ENCODE data around the gene OSBPL7. TPM values are rescaled to one million over a fixed set of nuclear protein-coding genes. Genes with fewer than 3 reads are reported as not detected.
A peak's percentile ranks its signal among the peaks of the same experiment; 100 is the strongest.

OSBPL7 gene, protein sequence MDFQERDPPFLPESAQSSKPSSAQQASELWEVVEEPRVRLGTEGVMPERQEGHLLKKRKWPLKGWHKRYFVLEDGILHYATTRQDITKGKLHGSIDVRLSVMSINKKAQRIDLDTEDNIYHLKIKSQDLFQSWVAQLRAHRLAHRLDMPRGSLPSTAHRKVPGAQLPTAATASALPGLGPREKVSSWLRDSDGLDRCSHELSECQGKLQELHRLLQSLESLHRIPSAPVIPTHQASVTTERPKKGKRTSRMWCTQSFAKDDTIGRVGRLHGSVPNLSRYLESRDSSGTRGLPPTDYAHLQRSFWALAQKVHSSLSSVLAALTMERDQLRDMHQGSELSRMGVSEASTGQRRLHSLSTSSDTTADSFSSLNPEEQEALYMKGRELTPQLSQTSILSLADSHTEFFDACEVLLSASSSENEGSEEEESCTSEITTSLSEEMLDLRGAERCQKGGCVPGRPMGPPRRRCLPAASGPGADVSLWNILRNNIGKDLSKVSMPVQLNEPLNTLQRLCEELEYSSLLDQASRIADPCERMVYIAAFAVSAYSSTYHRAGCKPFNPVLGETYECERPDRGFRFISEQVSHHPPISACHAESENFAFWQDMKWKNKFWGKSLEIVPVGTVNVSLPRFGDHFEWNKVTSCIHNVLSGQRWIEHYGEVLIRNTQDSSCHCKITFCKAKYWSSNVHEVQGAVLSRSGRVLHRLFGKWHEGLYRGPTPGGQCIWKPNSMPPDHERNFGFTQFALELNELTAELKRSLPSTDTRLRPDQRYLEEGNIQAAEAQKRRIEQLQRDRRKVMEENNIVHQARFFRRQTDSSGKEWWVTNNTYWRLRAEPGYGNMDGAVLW
- total RNA-seq (2012; rRNA removed) (4.7 and 5.2 TPM in 2 replicates), polyA plus RNA-seq (2012; rRNA removed) (14.5 and 16.3 TPM in 2 replicates), Bru-seq, nascent RNA (percentile 44 among the genes with signal in this experiment), BruChase-seq, experiment 1, labeled RNA remaining after a 6-hour chase (percentile 51 among the genes with signal in this experiment), BruChase-seq, experiment 2, labeled RNA remaining after a 2-hour chase (percentile 52 among the genes with signal in this experiment)
- 5.8 and 9.8 TPM in 2 replicates for polyA plus RNA-seq (2012; cell fraction: cytosol; rRNA removed)
- polyA plus RNA-seq (2012; cell fraction: nucleus; rRNA removed; ENCODE audit: low replicate concordance), result 73.8 and 152 TPM in 2 replicates
- long read RNA-seq, partial matches to known transcripts, result 4 of 11 reads
- long read RNA-seq, other reads (novel, unspliced or antisense), result 7 of 11 reads

DNA sequence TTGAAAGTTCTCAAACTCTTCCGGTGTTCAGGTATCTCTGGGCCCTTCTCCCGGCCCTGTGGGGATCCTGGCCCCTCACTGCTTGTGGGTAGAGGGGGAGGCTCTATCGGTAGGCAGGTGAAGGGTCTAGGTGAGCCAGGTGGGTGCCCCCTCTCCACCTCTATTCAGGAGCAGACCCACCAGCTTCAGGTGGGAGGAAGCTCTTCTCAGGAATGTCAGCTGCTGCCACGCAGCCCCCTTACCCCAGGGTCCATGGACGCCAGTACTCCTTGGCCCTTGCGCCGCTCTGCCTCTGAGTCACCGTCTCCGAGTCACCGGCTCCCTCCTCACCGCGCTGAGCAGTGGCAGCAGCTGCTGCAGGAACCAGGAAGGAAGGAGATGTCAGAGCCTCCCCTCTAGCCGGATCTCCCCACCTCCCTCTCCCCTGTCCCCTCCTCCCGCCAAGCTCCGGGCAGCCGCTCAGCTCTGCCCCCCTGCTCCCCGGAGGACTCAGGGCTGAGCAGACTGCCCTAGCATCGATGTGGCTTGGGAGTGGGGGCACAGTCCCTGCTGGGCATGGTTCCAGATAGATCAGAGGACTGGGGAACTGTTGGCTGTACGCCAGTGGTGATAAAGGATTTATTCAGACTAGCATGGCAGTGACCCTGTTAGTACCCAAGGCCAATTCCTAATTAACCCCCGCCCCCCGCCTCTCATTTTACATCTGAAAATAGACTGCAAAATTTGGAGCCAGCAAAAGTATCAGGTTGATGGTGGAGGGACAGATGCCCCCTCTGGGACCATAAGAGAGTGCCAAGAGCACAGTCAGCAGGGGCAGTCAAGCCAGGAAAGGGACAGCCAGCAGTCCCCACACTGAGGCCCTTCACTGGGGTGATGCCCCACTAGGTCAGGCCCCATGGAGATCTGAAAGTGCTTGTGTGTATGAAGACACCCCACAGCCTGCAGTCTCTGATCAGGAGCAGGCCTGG, at the start of gene OSBPL7:
TSS of gene OSBPL7 (minus strand) at position 371 of the 968 bp plus-strand sequence. CDS start 1,516 bp downstream, outside the sequence.
- peak; percentile 98 for ATAC-seq (ENCODE audit: low read depth)
- peak within 1 kb of the TSS; percentile 95 for H3K4me2 ChIP-seq (ENCODE audit: low read depth, low read length)
- peaks cover 11% of the 10 kb centered on the region; the same call in 1 of the 2 replicates for H3K4me1 ChIP-seq (ENCODE audit: control insufficient read depth, insufficient read depth, low read length)
- peaks cover 0 to 17% of the 10 kb centered on the region in 2 experiments; a peak in 1 of 4 replicates for H3K79me1 ChIP-seq (ENCODE audit: low read depth in 1 of 2, low read length in 2 of 2)
- H3K9me3 ChIP-seq (ENCODE audit: control insufficient read depth, insufficient read depth, low read length), result no peaks in the 10 kb centered on the region
- H3K27ac ChIP-seq (ENCODE audit: insufficient read depth, low read length), result no peak within 1 kb of the TSS; the same call in 1 of the 2 replicates
- no peaks in the 10 kb centered on the region for H4K20me1 ChIP-seq (ENCODE audit: insufficient read depth, low read length)
- H3K23ac ChIP-seq (ENCODE audit: low read depth, low read length), result no peak within 1 kb of the TSS; the same call in 1 of the 2 replicates
- no TSS peak for BruUV-seq (replicated peaks)
- H4K5ac ChIP-seq (ENCODE audit: low read depth, low read length), result peak within 1 kb of the TSS; percentile 92
- H3K4ac ChIP-seq (ENCODE audit: low read depth, low read length), result peak within 1 kb of the TSS; percentile 75
- WGBS, 2 experiments (ENCODE audit: extremely low coverage in 2 of 2, insufficient read length in 1 of 2), result 0% methylated on average over 2 of the region's 21 CpGs; no CpG with 5 or more reads in 1 of the 2 experiments
- peak within 1 kb of the TSS; percentile 92 for H3K14ac ChIP-seq (replicated peaks; ENCODE audit: low read depth, low read length)
- 0 out of 2 replicates have a peak, but pooled peaks cover 4% of the 10 kb centered on the region for H3K9me1 ChIP-seq (ENCODE audit: insufficient read depth, low read length)
- no peaks in the 10 kb centered on the region for H3K27me3 ChIP-seq (ENCODE audit: control insufficient read depth, insufficient read depth, low read length)
- no peak within 1 kb of the TSS for H2BK15ac ChIP-seq (ENCODE audit: low read depth, low read length)
- POLR2A ChIA-PET (ENCODE audit: unreplicated experiment), result interaction anchor here (1.6 kb wide), 1 partner anchor 10 kb away, joined by 7 read pairs; the partner anchor contains the start of genes LRRC46 and MRPL10
- H2AFZ ChIP-seq (replicated peaks; ENCODE audit: low read length, poor library complexity), result peak within 1 kb of the TSS; percentile 89
- peak within 1 kb of the TSS; percentile 81 for H4K91ac ChIP-seq (ENCODE audit: insufficient read depth, low read depth, low read length)
- peaks cover 44% of the 10 kb centered on the region for H3K36me3 ChIP-seq (ENCODE audit: control insufficient read depth, insufficient read depth, low read length)
- H2BK120ac ChIP-seq (ENCODE audit: low read depth, low read length), result peak within 1 kb of the TSS; percentile 59
- DNase-seq, result peak; percentile 87
- in situ Hi-C loops (cut with MboI; ENCODE audit: low sequenced_read_pairs), result no loop called here
- peak within 1 kb of the TSS; percentile 88 to 95 for H4K8ac ChIP-seq (ENCODE audit: low read depth in 2 of 2, low read length in 2 of 2)
- H2AK5ac ChIP-seq (ENCODE audit: low read depth, low read length), result peak within 1 kb of the TSS; percentile 46
- H3K56ac ChIP-seq (ENCODE audit: extremely low read depth, insufficient read depth, low read length), result peak within 1 kb of the TSS; percentile 41
- peak within 1 kb of the TSS; percentile 53 for H3K18ac ChIP-seq (ENCODE audit: low read depth, low read length)
- H3K4me3 ChIP-seq (ENCODE audit: insufficient read depth, low read depth, low read length), result peak within 1 kb of the TSS; percentile 77
- H3K9ac ChIP-seq (ENCODE audit: low read depth, low read length), result peak within 1 kb of the TSS; percentile 72
- intact Hi-C loops (cut with micrococcal nuclease), result no loop called here
- H2BK20ac ChIP-seq (ENCODE audit: low read depth, low read length), result no peak within 1 kb of the TSS; the same call in 1 of the 2 replicates
- H2AK9ac ChIP-seq (replicated peaks; ENCODE audit: low read depth, low read length, poor library complexity), result peak within 1 kb of the TSS; percentile 57
- CTCF ChIA-PET, result no interaction called here
- dilution Hi-C loops (cut with HindIII; ENCODE audit: low sequenced_read_pairs, unreplicated experiment), result no loop called here
- peak within 1 kb of the TSS; percentile 7 for H2BK5ac ChIP-seq (ENCODE audit: low read depth, low read length, poor library complexity, severe bottlenecking)
- no peak for TF ChIP-seq SMC3 (IDR thresholded peaks at IDR 0.05; ENCODE audit: low read depth, low read length)
- TF ChIP-seq, protein P1, sequence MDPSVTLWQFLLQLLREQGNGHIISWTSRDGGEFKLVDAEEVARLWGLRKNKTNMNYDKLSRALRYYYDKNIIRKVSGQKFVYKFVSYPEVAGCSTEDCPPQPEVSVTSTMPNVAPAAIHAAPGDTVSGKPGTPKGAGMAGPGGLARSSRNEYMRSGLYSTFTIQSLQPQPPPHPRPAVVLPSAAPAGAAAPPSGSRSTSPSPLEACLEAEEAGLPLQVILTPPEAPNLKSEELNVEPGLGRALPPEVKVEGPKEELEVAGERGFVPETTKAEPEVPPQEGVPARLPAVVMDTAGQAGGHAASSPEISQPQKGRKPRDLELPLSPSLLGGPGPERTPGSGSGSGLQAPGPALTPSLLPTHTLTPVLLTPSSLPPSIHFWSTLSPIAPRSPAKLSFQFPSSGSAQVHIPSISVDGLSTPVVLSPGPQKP (IDR thresholded peaks at IDR 0.05; ENCODE audit: borderline replicate concordance, low read depth, low read length), result no peak
- TF ChIP-seq POLR2A (IDR thresholded peaks at IDR 0.05; ENCODE audit: low read depth, low read length), result no peak
- TF ChIP-seq, protein P2, sequence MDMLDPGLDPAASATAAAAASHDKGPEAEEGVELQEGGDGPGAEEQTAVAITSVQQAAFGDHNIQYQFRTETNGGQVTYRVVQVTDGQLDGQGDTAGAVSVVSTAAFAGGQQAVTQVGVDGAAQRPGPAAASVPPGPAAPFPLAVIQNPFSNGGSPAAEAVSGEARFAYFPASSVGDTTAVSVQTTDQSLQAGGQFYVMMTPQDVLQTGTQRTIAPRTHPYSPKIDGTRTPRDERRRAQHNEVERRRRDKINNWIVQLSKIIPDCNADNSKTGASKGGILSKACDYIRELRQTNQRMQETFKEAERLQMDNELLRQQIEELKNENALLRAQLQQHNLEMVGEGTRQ (IDR thresholded peaks at IDR 0.05; ENCODE audit: low read depth, low read length), result no peak
- peak; percentile 35; the same call in 1 of the 2 replicates for TF ChIP-seq MXI1 (IDR thresholded peaks at IDR 0.05; ENCODE audit: borderline replicate concordance, low read depth, low read length)
- TF ChIP-seq RFX5 (IDR thresholded peaks at IDR 0.05; ENCODE audit: low read depth, low read length), result no peak
- no peak for TF ChIP-seq BHLHE40 (IDR thresholded peaks at IDR 0.05; ENCODE audit: low read depth, low read length)
- TF ChIP-seq NFE2L2 (IDR thresholded peaks at IDR 0.05; ENCODE audit: low read depth, low read length), result no peak
- TF ChIP-seq MAFK (IDR thresholded peaks at IDR 0.05; ENCODE audit: low read depth, low read length), result no peak
- TF ChIP-seq RAD21 (IDR thresholded peaks at IDR 0.05; ENCODE audit: low read length), result no peak

All from IMR-90 (cell line).